Suprapubic skin (tissue), 4 donors: ENCODE results near the gene PTPRA.

Source experiments
- CTCF ChIP-seq, 2 donors: fragments of 200-600 bp in 1 of 2; fragments of 450-650 bp in 1 of 2; sonication (generic) in 1 of 2; IDR thresholded peaks; one replicate each; pipeline ENCODE4 v1.5.1; 2016 to 2019; ENCODE audit warnings: antibody characterized with exemption in 2 of 2, mild to moderate bottlenecking in 1 of 2, moderate library complexity in 1 of 2
- POLR2A ChIP-seq, 2 donors: fragments of 450-650 bp; IDR thresholded peaks; one replicate each; pipeline ENCODE4 v1.6.1; 2017; ENCODE audit warnings: antibody characterized with exemption in 2 of 2, mild to moderate bottlenecking in 2 of 2, moderate library complexity in 2 of 2
- POLR2AphosphoS5 ChIP-seq, 3 donors: sonication (generic); formaldehyde crosslinking; IDR thresholded peaks; one replicate each; pipeline ENCODE4 v1.6.1; 2017; ENCODE audit warnings: antibody characterized with exemption in 3 of 3

- TF ChIP-seq CTCF (IDR thresholded peaks at IDR 0.05) (no peak), POLR2AphosphoS5 (IDR thresholded peaks at IDR 0.05) (no peak), POLR2A (IDR thresholded peaks at IDR 0.05) (no peak)
Measured at GRCh38 chr20:3081641-3082040, 208.4 kb downstream of the PTPRA start.
